Stomach (tissue), 4 donors: ENCODE results near the gene TYROBP.

Experiments used
- CTCF ChIP-seq, 7 experiments: fragments of 450-650 bp in 4 of 7; fragments of 200-600 bp in 3 of 7; sonication (generic) in 3 of 7; IDR thresholded peaks; one replicate each; pipeline ENCODE4 v1.5.1; 2016 to 2019; ENCODE audit warnings: antibody characterized with exemption in 7 of 7, control low read depth in 2 of 7, mild to moderate bottlenecking in 1 of 7
- POLR2A ChIP-seq, 4 donors: fragments of 450-650 bp; IDR thresholded peaks; one replicate each; pipeline ENCODE4 v1.6.1; 2016; ENCODE audit warnings: antibody characterized with exemption in 4 of 4, control low read depth in 2 of 4, mild to moderate bottlenecking in 1 of 4, moderate library complexity in 1 of 4

- TF ChIP-seq CTCF (IDR thresholded peaks at IDR 0.05) (no peak), POLR2A (IDR thresholded peaks at IDR 0.05) (no peak)
Observed at GRCh38 chr19:35889370-35890112, 18.6 kb downstream of the TYROBP start.
